SK-N-SH treated with all-trans-retinoic acid at 6 μM for 48 hours (cell line): Measurements from ENCODE around the gene CCDC32.
"Not testable (repeated sequence)": the region's sequence is repeated elsewhere in the genome, so short reads cannot be mapped to it uniquely, and the experiment has no call there.

ENCODE experiments used
- ATAC-seq: fragments of 200-7000 bp; cut with Tn5 transposase; 3 replicates; pipeline ENCODE4 v1.9.1; 2020; ENCODE audit warnings: mild to moderate bottlenecking, moderate library complexity
- ARNTL ChIP-seq: fragments of 450-650 bp; formaldehyde crosslinking; IDR thresholded peaks from 2 replicates; pipeline ENCODE4 v1.5.0; 2020; ENCODE audit warnings: low read depth, mild to moderate bottlenecking, moderate library complexity, borderline replicate concordance
- BACH2 ChIP-seq: fragments of 250-450 bp; sonication (Bioruptor Pico); IDR thresholded peaks from 2 replicates; pipeline ENCODE4 v1.9.0; 2021; ENCODE audit warnings: mild to moderate bottlenecking, borderline replicate concordance
- ESRRG ChIP-seq: fragments of 250-450 bp; sonication (Bioruptor Pico); IDR thresholded peaks from 2 replicates; pipeline ENCODE4 v1.6.1; 2021; ENCODE audit warnings: mild to moderate bottlenecking
- GLIS3 ChIP-seq: fragments of 250-450 bp; sonication (Bioruptor Pico); IDR thresholded peaks from 2 replicates; pipeline ENCODE4 v1.5.0; 2020; ENCODE audit warnings: mild to moderate bottlenecking, moderate library complexity
- ISL1 ChIP-seq: fragments of 250-450 bp; sonication (Bioruptor Pico); IDR thresholded peaks from 2 replicates; pipeline ENCODE4 v2.1.2; 2022; ENCODE audit warnings: mild to moderate bottlenecking, moderate library complexity
- PPARA ChIP-seq: fragments of 250-450 bp; sonication (Bioruptor Pico); IDR thresholded peaks from 2 replicates; pipeline ENCODE4 v1.5.0; 2020; ENCODE audit warnings: mild to moderate bottlenecking, borderline replicate concordance
- RARB ChIP-seq: fragments of 250-450 bp; sonication (Bioruptor Pico); IDR thresholded peaks from 2 replicates; pipeline ENCODE4 v1.8.0; 2021; ENCODE audit warnings: mild to moderate bottlenecking, moderate library complexity
- SNAI2 ChIP-seq: fragments of 250-450 bp; sonication (Bioruptor Pico); IDR thresholded peaks from 2 replicates; pipeline ENCODE4 v1.5.0; 2020; ENCODE audit warnings: mild to moderate bottlenecking, moderate library complexity
- TCF4 ChIP-seq: fragments of 250-450 bp; sonication (Bioruptor Pico); IDR thresholded peaks from 2 replicates; pipeline ENCODE4 v1.8.0; 2021; ENCODE audit warnings: mild to moderate bottlenecking, moderate library complexity, borderline replicate concordance
- TOX ChIP-seq: fragments of 250-450 bp; sonication (Bioruptor Pico); IDR thresholded peaks from 2 replicates; pipeline ENCODE4 v1.8.0; 2021; ENCODE audit warnings: mild to moderate bottlenecking, moderate library complexity, borderline replicate concordance
- ZC3H10 ChIP-seq: fragments of 250-450 bp; sonication (Bioruptor Pico); IDR thresholded peaks from 2 replicates; pipeline ENCODE4 v1.5.1; 2021; ENCODE audit warnings: mild to moderate bottlenecking, moderate library complexity
- ZFP3 ChIP-seq: fragments of 250-450 bp; sonication (Bioruptor Pico); IDR thresholded peaks from 2 replicates; pipeline ENCODE4 v1.5.0; 2020; ENCODE audit warnings: mild to moderate bottlenecking, moderate library complexity
- ZFP30 ChIP-seq: fragments of 450-650 bp; formaldehyde crosslinking; IDR thresholded peaks from 2 replicates; pipeline ENCODE4 v1.5.0; 2022; ENCODE audit warnings: mild to moderate bottlenecking, moderate library complexity
- ZNF565 ChIP-seq: fragments of 450-650 bp; formaldehyde crosslinking; conservative IDR thresholded peaks from 2 replicates; pipeline ENCODE4 v1.5.0; 2020; ENCODE audit warnings: low read depth, mild to moderate bottlenecking, moderate library complexity
- ZNF70 ChIP-seq: fragments of 450-650 bp; formaldehyde crosslinking; IDR thresholded peaks from 2 replicates; pipeline ENCODE4 v1.5.0; 2020; ENCODE audit warnings: mild to moderate bottlenecking, moderate library complexity
- ZNF8 ChIP-seq: fragments of 450-650 bp; formaldehyde crosslinking; IDR thresholded peaks from 2 replicates; pipeline ENCODE4 v1.5.0; 2020; ENCODE audit warnings: mild to moderate bottlenecking, moderate library complexity
- TF ChIP-seq, protein P1 (sequence below): fragments of 250-450 bp; sonication (Bioruptor Pico); IDR thresholded peaks from 2 replicates; pipeline ENCODE4 v1.8.0; 2020; ENCODE audit warnings: mild to moderate bottlenecking, moderate library complexity, borderline replicate concordance
- TF ChIP-seq, protein P2 (sequence below): fragments of 250-450 bp; sonication (Bioruptor Pico); IDR thresholded peaks from 2 replicates; pipeline ENCODE4 v1.8.0; 2021; ENCODE audit warnings: low read depth, mild to moderate bottlenecking, moderate library complexity, borderline replicate concordance
- TF ChIP-seq, protein P3 (sequence below): fragments of 250-450 bp; sonication (Bioruptor Pico); IDR thresholded peaks from 2 replicates; pipeline ENCODE4 v1.5.1; 2021; ENCODE audit warnings: mild to moderate bottlenecking, moderate library complexity
- TF ChIP-seq, protein P4 (sequence below): fragments of 250-450 bp; sonication (Bioruptor Pico); IDR thresholded peaks from 2 replicates; pipeline ENCODE4 v1.5.1; 2020; ENCODE audit warnings: low read depth, mild to moderate bottlenecking, moderate library complexity

Gene CCDC32

DNA sequence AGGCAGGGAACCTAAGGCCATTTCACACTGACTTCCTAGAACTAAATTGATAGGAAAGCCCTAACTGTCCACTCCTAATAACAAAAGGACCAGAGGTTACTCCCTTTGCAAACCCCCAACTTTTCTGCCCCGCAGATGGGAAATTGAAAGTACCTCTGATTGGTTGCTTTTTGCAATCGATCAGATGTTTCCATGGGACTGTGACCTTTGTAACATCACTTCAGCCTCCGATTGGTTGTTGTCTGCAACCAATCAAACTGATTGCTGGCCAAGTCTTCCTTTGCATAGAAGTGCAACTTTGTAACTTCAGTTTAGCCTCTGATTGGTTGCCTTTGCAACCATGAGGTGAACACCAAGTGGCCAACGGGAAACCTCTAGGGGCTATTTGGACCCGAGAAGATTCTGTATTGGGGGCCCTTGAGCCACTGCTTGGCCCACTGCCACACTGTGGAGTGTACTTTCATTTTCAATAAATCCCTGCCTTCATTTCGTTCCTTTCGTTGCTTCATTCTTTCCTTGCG is 17.9 kb upstream of the CCDC32 start:
- TF ChIP-seq ZFP3 (no peak), TCF4 (CRISPR knock-in tag) (no peak)
- no peak for ATAC-seq

DNA sequence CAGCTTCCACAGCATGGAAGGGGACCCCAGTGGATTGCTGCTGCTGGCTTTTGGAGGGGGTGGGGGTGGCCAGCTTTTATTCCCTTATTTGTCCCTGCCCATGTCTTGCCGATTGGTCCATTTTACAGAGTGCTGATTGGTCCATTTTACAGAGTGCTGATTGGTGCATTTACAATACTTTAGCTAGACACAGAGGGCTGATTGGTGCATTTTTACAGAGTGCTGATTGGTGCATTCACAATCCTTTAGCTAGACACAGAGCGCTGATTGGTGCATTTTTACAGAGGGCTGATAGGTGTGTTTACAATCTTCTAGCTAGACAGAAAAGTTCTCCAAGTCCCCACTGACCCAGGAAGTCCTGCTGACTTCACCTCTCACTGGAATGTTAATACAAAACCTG is 17.0 kb upstream of the CCDC32 start:
- ATAC-seq, result not testable (repeated sequence)

DNA sequence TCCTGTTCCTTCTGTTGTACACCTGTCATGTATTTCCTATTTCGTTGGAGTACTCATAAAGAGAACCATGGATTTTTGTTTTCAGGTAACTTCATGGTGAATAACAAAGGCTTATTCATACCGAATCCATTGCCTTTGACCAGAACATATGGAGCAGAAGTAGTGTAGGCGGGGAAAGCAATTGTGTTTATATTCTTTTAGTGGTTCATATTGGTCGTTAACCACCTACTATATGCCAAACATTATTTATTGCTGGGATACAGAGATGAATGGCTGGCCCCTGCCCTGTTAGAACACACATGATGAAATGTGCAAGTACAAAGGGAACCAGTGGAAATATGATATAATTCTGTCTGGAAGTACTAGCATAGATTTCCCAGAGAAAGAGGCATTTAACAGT is 14.1 kb upstream of the CCDC32 start:
- ATAC-seq, result no peak
- TF ChIP-seq, protein P1, sequence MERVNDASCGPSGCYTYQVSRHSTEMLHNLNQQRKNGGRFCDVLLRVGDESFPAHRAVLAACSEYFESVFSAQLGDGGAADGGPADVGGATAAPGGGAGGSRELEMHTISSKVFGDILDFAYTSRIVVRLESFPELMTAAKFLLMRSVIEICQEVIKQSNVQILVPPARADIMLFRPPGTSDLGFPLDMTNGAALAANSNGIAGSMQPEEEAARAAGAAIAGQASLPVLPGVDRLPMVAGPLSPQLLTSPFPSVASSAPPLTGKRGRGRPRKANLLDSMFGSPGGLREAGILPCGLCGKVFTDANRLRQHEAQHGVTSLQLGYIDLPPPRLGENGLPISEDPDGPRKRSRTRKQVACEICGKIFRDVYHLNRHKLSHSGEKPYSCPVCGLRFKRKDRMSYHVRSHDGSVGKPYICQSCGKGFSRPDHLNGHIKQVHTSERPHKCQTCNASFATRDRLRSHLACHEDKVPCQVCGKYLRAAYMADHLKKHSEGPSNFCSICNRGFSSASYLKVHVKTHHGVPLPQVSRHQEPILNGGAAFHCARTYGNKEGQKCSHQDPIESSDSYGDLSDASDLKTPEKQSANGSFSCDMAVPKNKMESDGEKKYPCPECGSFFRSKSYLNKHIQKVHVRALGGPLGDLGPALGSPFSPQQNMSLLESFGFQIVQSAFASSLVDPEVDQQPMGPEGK (CRISPR knock-in tag), result no peak
- TF ChIP-seq ZNF70 (CRISPR knock-in tag) (no peak), BACH2 (CRISPR knock-in tag) (no peak), SNAI2 (CRISPR knock-in tag) (no peak), ZFP3 (no peak), GLIS3 (CRISPR knock-in tag) (no peak), PPARA (CRISPR knock-in tag) (no peak), ZFP30 (no peak), TCF4 (CRISPR knock-in tag) (no peak), ZNF565 (CRISPR knock-in tag) (no peak), ARNTL (CRISPR knock-in tag) (no peak), RARB (CRISPR knock-in tag) (no peak), TOX (CRISPR knock-in tag) (no peak), ESRRG (CRISPR knock-in tag) (no peak), ZNF8 (CRISPR knock-in tag) (no peak), ISL1 (no peak)
- TF ChIP-seq, protein P2, sequence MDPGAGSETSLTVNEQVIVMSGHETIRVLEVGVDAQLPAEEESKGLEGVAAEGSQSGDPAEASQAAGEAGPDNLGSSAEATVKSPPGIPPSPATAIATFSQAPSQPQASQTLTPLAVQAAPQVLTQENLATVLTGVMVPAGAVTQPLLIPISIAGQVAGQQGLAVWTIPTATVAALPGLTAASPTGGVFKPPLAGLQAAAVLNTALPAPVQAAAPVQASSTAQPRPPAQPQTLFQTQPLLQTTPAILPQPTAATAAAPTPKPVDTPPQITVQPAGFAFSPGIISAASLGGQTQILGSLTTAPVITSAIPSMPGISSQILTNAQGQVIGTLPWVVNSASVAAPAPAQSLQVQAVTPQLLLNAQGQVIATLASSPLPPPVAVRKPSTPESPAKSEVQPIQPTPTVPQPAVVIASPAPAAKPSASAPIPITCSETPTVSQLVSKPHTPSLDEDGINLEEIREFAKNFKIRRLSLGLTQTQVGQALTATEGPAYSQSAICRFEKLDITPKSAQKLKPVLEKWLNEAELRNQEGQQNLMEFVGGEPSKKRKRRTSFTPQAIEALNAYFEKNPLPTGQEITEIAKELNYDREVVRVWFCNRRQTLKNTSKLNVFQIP (CRISPR knock-in tag), result no peak
- TF ChIP-seq, protein P3, sequence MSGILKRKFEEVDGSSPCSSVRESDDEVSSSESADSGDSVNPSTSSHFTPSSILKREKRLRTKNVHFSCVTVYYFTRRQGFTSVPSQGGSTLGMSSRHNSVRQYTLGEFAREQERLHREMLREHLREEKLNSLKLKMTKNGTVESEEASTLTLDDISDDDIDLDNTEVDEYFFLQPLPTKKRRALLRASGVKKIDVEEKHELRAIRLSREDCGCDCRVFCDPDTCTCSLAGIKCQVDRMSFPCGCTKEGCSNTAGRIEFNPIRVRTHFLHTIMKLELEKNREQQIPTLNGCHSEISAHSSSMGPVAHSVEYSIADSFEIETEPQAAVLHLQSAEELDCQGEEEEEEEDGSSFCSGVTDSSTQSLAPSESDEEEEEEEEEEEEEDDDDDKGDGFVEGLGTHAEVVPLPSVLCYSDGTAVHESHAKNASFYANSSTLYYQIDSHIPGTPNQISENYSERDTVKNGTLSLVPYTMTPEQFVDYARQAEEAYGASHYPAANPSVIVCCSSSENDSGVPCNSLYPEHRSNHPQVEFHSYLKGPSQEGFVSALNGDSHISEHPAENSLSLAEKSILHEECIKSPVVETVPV (CRISPR knock-in tag), result no peak

DNA sequence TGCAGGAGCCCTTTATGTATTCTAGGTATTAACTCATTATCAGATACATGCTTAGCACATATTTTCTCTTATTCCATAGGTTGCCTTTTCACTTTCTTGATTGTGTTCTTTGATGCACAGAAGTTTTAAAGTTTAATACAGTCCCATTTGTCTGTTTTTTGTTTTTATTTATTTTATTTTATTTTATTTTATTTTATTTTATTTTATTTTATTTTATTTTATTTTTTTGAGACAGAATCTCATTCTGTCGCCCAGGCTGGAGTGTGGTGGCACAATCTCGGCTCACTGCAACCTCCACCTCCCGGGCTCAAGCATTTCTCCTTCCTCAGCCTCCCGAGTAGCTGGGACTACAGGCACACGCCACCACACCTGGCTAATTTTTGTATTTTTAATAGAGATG is 12.1 kb upstream of the CCDC32 start:
- not testable (repeated sequence) for ATAC-seq

DNA sequence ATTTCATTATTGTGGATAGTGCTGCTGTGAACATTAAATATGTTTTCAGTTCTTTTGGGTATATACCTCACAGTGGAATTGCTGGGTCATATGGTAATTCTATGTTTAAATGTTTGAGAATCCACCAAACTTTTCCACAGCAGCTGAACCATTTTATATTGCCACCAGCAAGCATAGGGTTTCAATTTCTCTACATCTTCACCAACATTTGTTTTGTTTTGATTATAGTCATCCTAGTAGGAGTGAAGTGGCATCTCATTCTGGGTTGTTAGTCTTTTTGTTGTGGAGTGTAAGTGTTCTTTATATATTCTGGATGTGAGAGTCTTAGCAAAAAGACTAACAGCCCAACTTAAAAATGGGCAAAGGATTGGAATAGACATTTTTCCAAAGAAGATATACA is 10.3 kb upstream of the CCDC32 start:
- TF ChIP-seq, protein P4, sequence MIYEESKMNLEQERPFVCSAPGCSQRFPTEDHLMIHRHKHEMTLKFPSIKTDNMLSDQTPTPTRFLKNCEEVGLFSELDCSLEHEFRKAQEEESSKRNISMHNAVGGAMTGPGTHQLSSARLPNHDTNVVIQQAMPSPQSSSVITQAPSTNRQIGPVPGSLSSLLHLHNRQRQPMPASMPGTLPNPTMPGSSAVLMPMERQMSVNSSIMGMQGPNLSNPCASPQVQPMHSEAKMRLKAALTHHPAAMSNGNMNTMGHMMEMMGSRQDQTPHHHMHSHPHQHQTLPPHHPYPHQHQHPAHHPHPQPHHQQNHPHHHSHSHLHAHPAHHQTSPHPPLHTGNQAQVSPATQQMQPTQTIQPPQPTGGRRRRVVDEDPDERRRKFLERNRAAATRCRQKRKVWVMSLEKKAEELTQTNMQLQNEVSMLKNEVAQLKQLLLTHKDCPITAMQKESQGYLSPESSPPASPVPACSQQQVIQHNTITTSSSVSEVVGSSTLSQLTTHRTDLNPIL (CRISPR knock-in tag), result no peak
- TF ChIP-seq ZNF565 (CRISPR knock-in tag) (no peak), BACH2 (CRISPR knock-in tag) (no peak), PPARA (CRISPR knock-in tag) (no peak), ESRRG (CRISPR knock-in tag) (no peak), GLIS3 (CRISPR knock-in tag) (no peak), ZC3H10 (CRISPR knock-in tag) (no peak), ZNF8 (CRISPR knock-in tag) (no peak), ZFP30 (no peak)
- TF ChIP-seq, protein P3 (CRISPR knock-in tag), result no peak
- TF ChIP-seq, protein P2 (CRISPR knock-in tag), result no peak
- TF ChIP-seq, all 23 proteins: peak for 0
- no peak for ATAC-seq
